ENCODE measurements around the gene RASA3. TPM values are rescaled to one million over a fixed set of nuclear protein-coding genes. Genes with fewer than 3 reads are reported as not detected.

Gene RASA3
- total RNA-seq, 2 donors from 2014 or later, result 6.3 to 12.0 TPM

- H3K4me3 Mint-ChIP-seq, result no peak overlapping the region
- peaks cover 7% of the 10 kb centered on the region for H3K27me3 Mint-ChIP-seq (ENCODE audit: insufficient read depth)
- peaks cover 5% of the 10 kb centered on the region for H3K36me3 Mint-ChIP-seq (ENCODE audit: low read depth)
- TF ChIP-seq, protein P1, sequence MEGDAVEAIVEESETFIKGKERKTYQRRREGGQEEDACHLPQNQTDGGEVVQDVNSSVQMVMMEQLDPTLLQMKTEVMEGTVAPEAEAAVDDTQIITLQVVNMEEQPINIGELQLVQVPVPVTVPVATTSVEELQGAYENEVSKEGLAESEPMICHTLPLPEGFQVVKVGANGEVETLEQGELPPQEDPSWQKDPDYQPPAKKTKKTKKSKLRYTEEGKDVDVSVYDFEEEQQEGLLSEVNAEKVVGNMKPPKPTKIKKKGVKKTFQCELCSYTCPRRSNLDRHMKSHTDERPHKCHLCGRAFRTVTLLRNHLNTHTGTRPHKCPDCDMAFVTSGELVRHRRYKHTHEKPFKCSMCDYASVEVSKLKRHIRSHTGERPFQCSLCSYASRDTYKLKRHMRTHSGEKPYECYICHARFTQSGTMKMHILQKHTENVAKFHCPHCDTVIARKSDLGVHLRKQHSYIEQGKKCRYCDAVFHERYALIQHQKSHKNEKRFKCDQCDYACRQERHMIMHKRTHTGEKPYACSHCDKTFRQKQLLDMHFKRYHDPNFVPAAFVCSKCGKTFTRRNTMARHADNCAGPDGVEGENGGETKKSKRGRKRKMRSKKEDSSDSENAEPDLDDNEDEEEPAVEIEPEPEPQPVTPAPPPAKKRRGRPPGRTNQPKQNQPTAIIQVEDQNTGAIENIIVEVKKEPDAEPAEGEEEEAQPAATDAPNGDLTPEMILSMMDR (conservative IDR thresholded peaks at IDR 0.05), result no peak
- H3K36me3 ChIP-seq (ENCODE audit: control insufficient read depth, insufficient read depth, low read length), result no peaks in the 10 kb centered on the region
- 88 to 91% methylated on average over 13 to 17 of the region's 17 CpGs for WGBS, 2 experiments (ENCODE audit: insufficient coverage in 1 of 2, insufficient read length in 1 of 2)
- DNase-seq, result no peak
- H3K27ac ChIP-seq (ENCODE audit: low read depth, low read length), result no peak overlapping the region
- H3K4me1 ChIP-seq (ENCODE audit: control insufficient read depth, insufficient read depth, low read length), result no peaks in the 10 kb centered on the region
- no peak overlapping the region for H3K27ac Mint-ChIP-seq
- peaks cover 35% of the 10 kb centered on the region for H3K9me3 ChIP-seq (ENCODE audit: control insufficient read depth, low read length)
- no peaks in the 10 kb centered on the region for H3K27me3 ChIP-seq (ENCODE audit: control insufficient read depth, insufficient read depth, low read length, poor library complexity, severe bottlenecking)
- no peaks in the 10 kb centered on the region for H3K4me1 Mint-ChIP-seq
- no peak overlapping the region for H3K9ac ChIP-seq (ENCODE audit: extremely low read depth, low read length, poor library complexity, severe bottlenecking)
- peaks cover 28% of the 10 kb centered on the region for H3K9me3 Mint-ChIP-seq
- no peak overlapping the region for H3K4me3 ChIP-seq (ENCODE audit: low read length)
Observed at GRCh38 chr13:113962975-113963374, 169.4 kb downstream of the RASA3 start.

DNA sequence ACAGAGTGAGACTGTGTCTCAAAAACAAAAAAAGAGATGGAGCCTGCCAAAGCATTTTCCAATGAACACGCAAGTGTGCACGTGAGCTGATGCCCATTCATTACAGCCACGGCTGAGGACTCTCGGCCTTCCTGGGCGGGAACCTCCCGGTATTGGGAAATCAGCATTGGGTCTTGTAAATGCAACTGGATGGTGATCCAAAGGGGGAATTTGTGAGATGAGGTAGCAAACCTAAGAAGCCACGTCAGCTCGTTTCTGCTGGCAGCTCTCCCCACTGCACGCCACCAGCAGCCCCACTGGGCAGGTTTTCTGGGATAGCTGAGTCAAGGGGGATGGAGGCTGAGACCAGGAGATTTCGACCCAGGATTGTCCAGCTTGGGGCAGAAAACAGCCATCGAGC, 170.0 kb downstream of the RASA3 start:
- Histone ChIP-seq H3K4me3 (ENCODE audit: low read length) (no peak overlapping the region), H3K27me3 (ENCODE audit: control insufficient read depth, insufficient read depth, low read length, poor library complexity, severe bottlenecking) (no peaks in the 10 kb centered on the region), H3K27ac (ENCODE audit: low read depth, low read length) (no peak overlapping the region), H3K4me1 (ENCODE audit: control insufficient read depth, insufficient read depth, low read length) (no peaks in the 10 kb centered on the region), H3K9ac (ENCODE audit: extremely low read depth, low read length, poor library complexity, severe bottlenecking) (no peak overlapping the region), H3K9me3 (ENCODE audit: control insufficient read depth, low read length) (peaks cover 40% of the 10 kb centered on the region), H3K36me3 (ENCODE audit: control insufficient read depth, insufficient read depth, low read length) (no peaks in the 10 kb centered on the region)
- DNase-seq, result no peak
- Mint-ChIP-seq H3K27ac (no peak overlapping the region), H3K4me3 (no peak overlapping the region), H3K27me3 (ENCODE audit: insufficient read depth) (peaks cover 7% of the 10 kb centered on the region), H3K36me3 (ENCODE audit: low read depth) (peaks cover 5% of the 10 kb centered on the region), H3K9me3 (peaks cover 33% of the 10 kb centered on the region), H3K4me1 (no peaks in the 10 kb centered on the region)
- TF ChIP-seq, protein P1 (conservative IDR thresholded peaks at IDR 0.05), result no peak
- 80 to 85% methylated on average over 6 to 11 of the region's 11 CpGs for WGBS, 2 experiments (ENCODE audit: insufficient coverage in 1 of 2, insufficient read length in 1 of 2)

GRCh38 chr13:113960276-113960948, 172.0 kb downstream of the RASA3 start:
- H3K36me3 Mint-ChIP-seq (ENCODE audit: low read depth), result peaks cover 5% of the 10 kb centered on the region
- no peak for DNase-seq
- Histone ChIP-seq H3K36me3 (ENCODE audit: control insufficient read depth, insufficient read depth, low read length) (no peaks in the 10 kb centered on the region), H3K27ac (ENCODE audit: low read depth, low read length) (no peak overlapping the region), H3K9me3 (ENCODE audit: control insufficient read depth, low read length) (peaks cover 37% of the 10 kb centered on the region), H3K4me1 (ENCODE audit: control insufficient read depth, insufficient read depth, low read length) (no peaks in the 10 kb centered on the region), H3K27me3 (ENCODE audit: control insufficient read depth, insufficient read depth, low read length, poor library complexity, severe bottlenecking) (no peaks in the 10 kb centered on the region), H3K4me3 (ENCODE audit: low read length) (no peak overlapping the region), H3K9ac (ENCODE audit: extremely low read depth, low read length, poor library complexity, severe bottlenecking) (no peak overlapping the region)
- H3K9me3 Mint-ChIP-seq, result peaks cover 50% of the 10 kb centered on the region
- peaks cover 9% of the 10 kb centered on the region for H3K27me3 Mint-ChIP-seq (ENCODE audit: insufficient read depth)
- H3K4me3 Mint-ChIP-seq, result no peak overlapping the region
- 83 to 86% methylated on average over 4 to 6 of the region's 6 CpGs for WGBS, 2 experiments (ENCODE audit: insufficient coverage in 1 of 2, insufficient read length in 1 of 2)
- no peaks in the 10 kb centered on the region for H3K4me1 Mint-ChIP-seq
- H3K27ac Mint-ChIP-seq, result no peak overlapping the region
- TF ChIP-seq, protein P1 (conservative IDR thresholded peaks at IDR 0.05), result no peak
